ENCODE data around the gene ACP4. TPM values are rescaled to one million over a fixed set of nuclear protein-coding genes. Genes with fewer than 3 reads are reported as not detected.

ACP4 gene
- total RNA-seq, 1 experiment from 2014 or later, result not detected

Other genes with a start within 250 kb of the ACP4 start
- gene LRRC4B, start 222.0 kb upstream of the ACP4 start, total RNA-seq (2014; rRNA removed; shearing (Covaris generic)), result 0.02 and 0.13 TPM in 2 replicates
- gene SYT3, start 150.5 kb upstream of the ACP4 start, total RNA-seq (2014; rRNA removed; shearing (Covaris generic)), result 1.5 and 1.8 TPM in 2 replicates
- gene C19orf81, start 141.0 kb upstream of the ACP4 start, total RNA-seq (2014; rRNA removed; shearing (Covaris generic)), result not detected in 2 replicates
- gene SHANK1, start 70.6 kb upstream of the ACP4 start, total RNA-seq (2014; rRNA removed; shearing (Covaris generic)), result not detected in 2 replicates
- gene CLEC11A, start 67.1 kb upstream of the ACP4 start, total RNA-seq (2014; rRNA removed; shearing (Covaris generic)), result 2.0 and 3.0 TPM in 2 replicates
- gene GPR32, start 20.0 kb upstream of the ACP4 start, total RNA-seq (2014; rRNA removed; shearing (Covaris generic)), result not detected in 2 replicates
- gene KLK1, start 33.4 kb downstream of the ACP4 start, total RNA-seq (2014; rRNA removed; shearing (Covaris generic)), result 0.13 and 0.18 TPM in 2 replicates
- gene KLK15, start 43.2 kb downstream of the ACP4 start, total RNA-seq (2014; rRNA removed; shearing (Covaris generic)), result not detected in 2 replicates
- not detected in 2 replicates for gene KLK3, start 64.5 kb downstream of the ACP4 start, total RNA-seq (2014; rRNA removed; shearing (Covaris generic))
- not detected in 2 replicates for gene KLK2, start 83.0 kb downstream of the ACP4 start, total RNA-seq (2014; rRNA removed; shearing (Covaris generic))
- 0.32 and 0.48 TPM in 2 replicates for gene KLK4, start 121.0 kb downstream of the ACP4 start, total RNA-seq (2014; rRNA removed; shearing (Covaris generic))
- not detected in 2 replicates for gene KLK5, start 162.6 kb downstream of the ACP4 start, total RNA-seq (2014; rRNA removed; shearing (Covaris generic))
- gene KLK6, start 179.2 kb downstream of the ACP4 start, total RNA-seq (2014; rRNA removed; shearing (Covaris generic)), result not detected in 2 replicates
- not detected in 2 replicates for gene KLK7, start 193.5 kb downstream of the ACP4 start, total RNA-seq (2014; rRNA removed; shearing (Covaris generic))
- not detected in 2 replicates for gene KLK8, start 211.2 kb downstream of the ACP4 start, total RNA-seq (2014; rRNA removed; shearing (Covaris generic))
- not detected in 2 replicates for gene KLK10, start 229.3 kb downstream of the ACP4 start, total RNA-seq (2014; rRNA removed; shearing (Covaris generic))
- gene KLK11, start 236.2 kb downstream of the ACP4 start, total RNA-seq (2014; rRNA removed; shearing (Covaris generic)), result not detected in 2 replicates
- gene KLK12, start 244.6 kb downstream of the ACP4 start, total RNA-seq (2014; rRNA removed; shearing (Covaris generic)), result not detected in 2 replicates